PFSK-1 (cell line): ENCODE measurements around the gene PRAMEF1.

Source experiments
- FOXP2 ChIP-seq: optimal IDR thresholded peaks from 2 replicates; pipeline ENCODE3; 2011; ENCODE audit warnings: borderline replicate concordance, control low read depth, inconsistent platforms; ENCODE audit not compliant: insufficient read depth; ENCODE audit errors: extremely low read length, extremely low read depth
- POLR2AphosphoS5 ChIP-seq: IDR thresholded peaks from 2 replicates; pipeline ENCODE4 v1.6.1; 2012; ENCODE audit warnings: low read depth, mild to moderate bottlenecking, control low read depth, low read length, moderate library complexity
- REST ChIP-seq, 2 experiments: IDR thresholded peaks; 2 replicates each; pipeline versions ENCODE4 v1.6.1 to v1.8.0; 2011 to 2012; ENCODE audit warnings: low read depth in 2 of 2, low read length in 2 of 2, control low read depth in 1 of 2, inconsistent platforms in 1 of 2, mild to moderate bottlenecking in 1 of 2, moderate library complexity in 1 of 2; ENCODE audit not compliant: insufficient read depth in 1 of 2
- SIN3A ChIP-seq: IDR thresholded peaks from 2 replicates; pipeline ENCODE4 v1.6.1; 2012; ENCODE audit warnings: mild to moderate bottlenecking, low read length, moderate library complexity, borderline replicate concordance; ENCODE audit not compliant: insufficient read depth
- TAF1 ChIP-seq: IDR thresholded peaks from 2 replicates; pipeline ENCODE4 v1.6.1; 2012; ENCODE audit warnings: low read length, control low read depth, borderline replicate concordance; ENCODE audit not compliant: insufficient read depth

The PRAMEF1 gene

GRCh38 chr1:12798911-12799310 lies 7.7 kb downstream of the PRAMEF1 start:
- no peak for TF ChIP-seq POLR2AphosphoS5
- no peak for TF ChIP-seq FOXP2

GRCh38 chr1:12799730-12800129 lies 8.5 kb downstream of the PRAMEF1 start:
- TF ChIP-seq SIN3A (no peak), REST (IDR thresholded peaks at IDR 0.05; ENCODE audit: insufficient read depth in 1 of 2, low read depth in 2 of 2, low read length in 2 of 2) (no peak), FOXP2 (no peak), TAF1 (no peak), POLR2AphosphoS5 (no peak)

- TF ChIP-seq REST (IDR thresholded peaks at IDR 0.05; ENCODE audit: insufficient read depth in 1 of 2, low read depth in 2 of 2, low read length in 2 of 2), result no peak
- TF ChIP-seq POLR2AphosphoS5, result no peak
- TF ChIP-seq SIN3A, result no peak
- TF ChIP-seq TAF1, result no peak
- no peak for TF ChIP-seq FOXP2
Measured at GRCh38 chr1:12809933-12810332, 18.7 kb downstream of the PRAMEF1 start.

- no peak for TF ChIP-seq TAF1
- TF ChIP-seq REST (IDR thresholded peaks at IDR 0.05; ENCODE audit: insufficient read depth in 1 of 2, low read depth in 2 of 2, low read length in 2 of 2), result no peak
- no peak for TF ChIP-seq POLR2AphosphoS5
- no peak for TF ChIP-seq FOXP2
- TF ChIP-seq SIN3A, result no peak
Measured at GRCh38 chr1:12810691-12811408, 19.7 kb downstream of the PRAMEF1 start.

GRCh38 chr1:12811409-12811784 lies 20.2 kb downstream of the PRAMEF1 start:
- TF ChIP-seq FOXP2 (no peak), REST (IDR thresholded peaks at IDR 0.05; ENCODE audit: insufficient read depth in 1 of 2, low read depth in 2 of 2, low read length in 2 of 2) (no peak), SIN3A (no peak), POLR2AphosphoS5 (no peak), TAF1 (no peak)
